ENCODE data around the gene LRTM2.

- TF ChIP-seq POLR2A (IDR thresholded peaks at IDR 0.05; ENCODE audit: low read depth, low read length): no peak
- TF ChIP-seq USF2 (IDR thresholded peaks at IDR 0.05; ENCODE audit: low read depth, low read length): no peak
- no peak for TF ChIP-seq MAFK (IDR thresholded peaks at IDR 0.05; ENCODE audit: low read depth, low read length)
- no peak for TF ChIP-seq FOS (IDR thresholded peaks at IDR 0.05; ENCODE audit: low read depth, low read length)
- TF ChIP-seq CTCF (conservative IDR thresholded peaks at IDR 0.05; ENCODE audit: low read depth, low read length): no peak
- TF ChIP-seq RAD21 (IDR thresholded peaks at IDR 0.05; ENCODE audit: low read length): no peak
- TF ChIP-seq CEBPB (IDR thresholded peaks at IDR 0.05; ENCODE audit: low read depth, low read length): no peak
Measured at GRCh38 chr12:1873531-1874510, 53.5 kb downstream of the LRTM2 start.

All from IMR-90 (cell line).